ENCODE data around the gene NFIX.

DNA sequence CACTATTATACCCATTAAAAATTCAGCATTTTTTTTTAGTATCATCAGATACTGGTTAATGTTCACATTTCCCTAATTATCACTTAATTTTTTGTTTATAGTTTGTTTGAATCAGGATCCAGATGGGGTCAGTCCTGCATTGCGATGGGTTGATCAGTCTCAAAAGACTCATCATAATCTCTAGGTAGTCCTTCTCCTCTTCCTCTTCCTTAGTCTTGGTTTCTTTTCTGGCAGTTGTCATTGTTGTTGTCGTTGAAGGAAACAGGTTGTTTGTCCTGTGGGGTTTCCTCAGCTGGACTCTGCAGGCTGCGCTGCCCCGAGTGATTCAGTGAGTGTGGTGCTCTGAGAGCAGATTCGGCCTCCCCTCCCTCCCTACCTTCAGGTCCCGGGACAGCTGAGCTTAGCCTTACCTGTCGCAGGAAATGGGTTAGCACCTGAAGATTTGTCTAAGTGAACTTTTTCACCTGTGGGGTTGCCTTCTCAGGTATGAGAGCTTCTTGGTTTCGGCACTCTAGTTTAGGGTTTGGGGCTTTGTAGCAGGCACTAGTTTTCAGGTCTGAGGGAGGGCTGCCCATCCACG, 34.1 kb downstream of the NFIX start:
- TF ChIP-seq, protein P1, sequence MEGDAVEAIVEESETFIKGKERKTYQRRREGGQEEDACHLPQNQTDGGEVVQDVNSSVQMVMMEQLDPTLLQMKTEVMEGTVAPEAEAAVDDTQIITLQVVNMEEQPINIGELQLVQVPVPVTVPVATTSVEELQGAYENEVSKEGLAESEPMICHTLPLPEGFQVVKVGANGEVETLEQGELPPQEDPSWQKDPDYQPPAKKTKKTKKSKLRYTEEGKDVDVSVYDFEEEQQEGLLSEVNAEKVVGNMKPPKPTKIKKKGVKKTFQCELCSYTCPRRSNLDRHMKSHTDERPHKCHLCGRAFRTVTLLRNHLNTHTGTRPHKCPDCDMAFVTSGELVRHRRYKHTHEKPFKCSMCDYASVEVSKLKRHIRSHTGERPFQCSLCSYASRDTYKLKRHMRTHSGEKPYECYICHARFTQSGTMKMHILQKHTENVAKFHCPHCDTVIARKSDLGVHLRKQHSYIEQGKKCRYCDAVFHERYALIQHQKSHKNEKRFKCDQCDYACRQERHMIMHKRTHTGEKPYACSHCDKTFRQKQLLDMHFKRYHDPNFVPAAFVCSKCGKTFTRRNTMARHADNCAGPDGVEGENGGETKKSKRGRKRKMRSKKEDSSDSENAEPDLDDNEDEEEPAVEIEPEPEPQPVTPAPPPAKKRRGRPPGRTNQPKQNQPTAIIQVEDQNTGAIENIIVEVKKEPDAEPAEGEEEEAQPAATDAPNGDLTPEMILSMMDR (IDR thresholded peaks at IDR 0.05; ENCODE audit: borderline replicate concordance, extremely low read depth, low read length, poor library complexity, severe bottlenecking): no peak
- TF ChIP-seq EZH2 (IDR thresholded peaks at IDR 0.05; ENCODE audit: borderline replicate concordance, low read depth, low read length, severe bottlenecking): no peak
